ENCODE data around the gene HHATL. TPM values are rescaled to one million over a fixed set of nuclear protein-coding genes. Genes with fewer than 3 reads are reported as not detected.

HHATL gene
- total and polyA plus RNA-seq, 10 donors: 0.13 to 0.42 TPM; not detected in 8

- WGBS, 5 donors: 26 to 36% (median 28%) methylated on average over 11 to 15 of the region's 15 CpGs
- no peak overlapping the region for H3K4me3 ChIP-seq
- peak; percentile 77 for DNase-seq
- no peak overlapping the region for H3K27ac ChIP-seq
- H3K36me3 ChIP-seq: no peaks in the 10 kb centered on the region
- H3K4me1 ChIP-seq: peaks cover 0 to 6% (median 0%) of the 10 kb centered on the region in 6 donors
- intact Hi-C loops (cut with DNase I; ENCODE audit: low total_unique reads): no loop called here
- no peaks in the 10 kb centered on the region for H3K9me3 ChIP-seq
- TF ChIP-seq CTCF (IDR thresholded peaks at IDR 0.05 in 8 of 11, conservative IDR thresholded peaks at IDR 0.05 in 3 of 11) (no peak), POLR2A (IDR thresholded peaks at IDR 0.05) (no peak), POLR2AphosphoS5 (IDR thresholded peaks at IDR 0.05) (peak in 1 of 3 donors; percentile 53)
- peaks cover 0 to 43% (median 3%) of the 10 kb centered on the region in 7 donors for H3K27me3 ChIP-seq (replicated peaks in 1 of 7)
Measured at GRCh38 chr3:42701371-42702065, 1.1 kb downstream of the HHATL start.

- H3K27ac ChIP-seq: no peak overlapping the region
- intact Hi-C loops (cut with DNase I; ENCODE audit: low total_unique reads): no loop called here
- H3K36me3 ChIP-seq: no peaks in the 10 kb centered on the region
- no peak for DNase-seq
- H3K9me3 ChIP-seq: no peaks in the 10 kb centered on the region
- 69 to 76% (median 72%) methylated on average over 12 to 15 of the region's 15 CpGs for WGBS, 5 donors
- TF ChIP-seq POLR2AphosphoS5 (IDR thresholded peaks at IDR 0.05): no peak
- peaks cover 0 to 6% (median 0%) of the 10 kb centered on the region in 6 donors for H3K4me1 ChIP-seq
- no peak overlapping the region for H3K4me3 ChIP-seq
- peaks cover 0 to 43% (median 3%) of the 10 kb centered on the region in 7 donors for H3K27me3 ChIP-seq (replicated peaks in 1 of 7)
Measured at GRCh38 chr3:42700366-42701288, 2.0 kb downstream of the HHATL start.

DNA sequence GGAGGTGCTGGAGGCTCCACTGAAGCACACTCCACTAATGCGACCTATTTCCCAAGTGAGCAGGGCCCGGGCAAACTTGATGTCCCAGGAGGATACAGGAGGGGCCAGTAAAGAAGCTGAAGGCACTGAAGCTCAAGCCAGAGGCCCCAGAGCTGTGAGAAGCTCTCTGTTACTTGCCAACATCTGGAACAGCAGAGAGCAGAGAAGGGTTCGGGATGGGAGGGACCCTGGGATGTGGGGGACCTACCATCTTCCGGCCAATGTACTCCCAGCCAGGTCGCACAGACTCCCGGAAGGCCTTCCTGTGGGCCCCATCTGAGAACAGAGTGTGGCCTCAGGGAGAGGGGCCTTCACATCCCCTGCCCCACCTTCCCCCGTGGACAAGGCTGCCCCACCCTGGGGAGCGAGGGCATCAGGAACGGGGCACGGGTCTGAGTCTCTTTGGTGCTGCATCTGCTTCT is 3.1 kb downstream of the HHATL start:
- intact Hi-C loops (cut with DNase I; ENCODE audit: low total_unique reads): no loop called here
- H3K36me3 ChIP-seq: no peaks in the 10 kb centered on the region
- 67 to 76% (median 72%) methylated on average over 9 to 10 of the region's 10 CpGs for WGBS, 5 donors
- no peak overlapping the region for H3K27ac ChIP-seq
- no peak overlapping the region for H3K4me3 ChIP-seq
- TF ChIP-seq CTCF (IDR thresholded peaks at IDR 0.05 in 8 of 11, conservative IDR thresholded peaks at IDR 0.05 in 3 of 11) (no peak), POLR2AphosphoS5 (IDR thresholded peaks at IDR 0.05) (no peak), POLR2A (IDR thresholded peaks at IDR 0.05) (no peak)
- H3K27me3 ChIP-seq (replicated peaks in 1 of 7): peaks cover 0 to 43% (median 3%) of the 10 kb centered on the region in 7 donors
- no peaks in the 10 kb centered on the region for H3K9me3 ChIP-seq
- peaks cover 0 to 6% (median 0%) of the 10 kb centered on the region in 6 donors for H3K4me1 ChIP-seq
- DNase-seq: no peak

GRCh38 chr3:42698911-42699230 is 3.7 kb downstream of the HHATL start:
- Histone ChIP-seq H3K4me1 (peaks cover 0 to 6% (median 0%) of the 10 kb centered on the region in 6 donors), H3K4me3 (no peak overlapping the region), H3K27me3 (replicated peaks in 1 of 7) (peaks cover 0 to 43% (median 3%) of the 10 kb centered on the region in 7 donors), H3K27ac (no peak overlapping the region), H3K36me3 (no peaks in the 10 kb centered on the region), H3K9me3 (no peaks in the 10 kb centered on the region)
- DNase-seq: no peak
- TF ChIP-seq CTCF (IDR thresholded peaks at IDR 0.05 in 8 of 11, conservative IDR thresholded peaks at IDR 0.05 in 3 of 11) (no peak), POLR2AphosphoS5 (IDR thresholded peaks at IDR 0.05) (no peak), POLR2A (IDR thresholded peaks at IDR 0.05) (no peak)
- 33 to 57% (median 43%) methylated on average over 8 to 9 of the region's 9 CpGs for WGBS, 5 donors
- intact Hi-C loops (cut with DNase I; ENCODE audit: low total_unique reads): no loop called here
